GM12873 (cell line): Measurements from ENCODE around the gene RASAL1.

Experiments
- TF ChIP-seq, protein P1 (sequence below): IDR thresholded peaks from 2 replicates; pipeline ENCODE4 v1.5.1; 2012; ENCODE audit warnings: low read depth, mild to moderate bottlenecking, moderate library complexity, low read length, control low read depth; ENCODE audit not compliant: insufficient read depth; ENCODE audit errors: missing control alignments

RASAL1 gene

GRCh38 chr12:113167868-113168267 lies 32.3 kb upstream of the RASAL1 start:
- TF ChIP-seq, protein P1, sequence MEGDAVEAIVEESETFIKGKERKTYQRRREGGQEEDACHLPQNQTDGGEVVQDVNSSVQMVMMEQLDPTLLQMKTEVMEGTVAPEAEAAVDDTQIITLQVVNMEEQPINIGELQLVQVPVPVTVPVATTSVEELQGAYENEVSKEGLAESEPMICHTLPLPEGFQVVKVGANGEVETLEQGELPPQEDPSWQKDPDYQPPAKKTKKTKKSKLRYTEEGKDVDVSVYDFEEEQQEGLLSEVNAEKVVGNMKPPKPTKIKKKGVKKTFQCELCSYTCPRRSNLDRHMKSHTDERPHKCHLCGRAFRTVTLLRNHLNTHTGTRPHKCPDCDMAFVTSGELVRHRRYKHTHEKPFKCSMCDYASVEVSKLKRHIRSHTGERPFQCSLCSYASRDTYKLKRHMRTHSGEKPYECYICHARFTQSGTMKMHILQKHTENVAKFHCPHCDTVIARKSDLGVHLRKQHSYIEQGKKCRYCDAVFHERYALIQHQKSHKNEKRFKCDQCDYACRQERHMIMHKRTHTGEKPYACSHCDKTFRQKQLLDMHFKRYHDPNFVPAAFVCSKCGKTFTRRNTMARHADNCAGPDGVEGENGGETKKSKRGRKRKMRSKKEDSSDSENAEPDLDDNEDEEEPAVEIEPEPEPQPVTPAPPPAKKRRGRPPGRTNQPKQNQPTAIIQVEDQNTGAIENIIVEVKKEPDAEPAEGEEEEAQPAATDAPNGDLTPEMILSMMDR: no peak

- TF ChIP-seq, protein P1: no peak
These were observed 30.2 kb upstream of the RASAL1 start for GRCh38 chr12:113165521-113166450.

GRCh38 chr12:113164014-113164413 lies 28.5 kb upstream of the RASAL1 start:
- TF ChIP-seq, protein P1: no peak

DNA sequence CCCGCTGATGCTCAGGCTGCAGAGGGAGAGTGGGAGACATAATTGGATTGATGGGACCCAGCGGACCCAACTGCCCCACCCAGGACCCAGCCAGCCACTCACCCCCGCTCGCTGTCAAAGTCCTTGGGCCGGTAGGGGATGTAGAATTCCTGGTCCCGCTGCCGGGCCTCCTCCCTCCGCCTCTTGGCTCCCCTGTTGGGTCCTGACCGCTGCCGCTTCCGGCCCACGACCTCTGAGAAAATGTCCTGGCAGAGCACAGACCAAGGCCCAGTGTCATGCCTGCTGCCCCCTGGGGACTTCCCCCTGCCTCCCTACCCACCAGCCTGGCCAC lies 27.4 kb upstream of the RASAL1 start:
- TF ChIP-seq, protein P1: no peak

GRCh38 chr12:113162102-113163029 lies 26.8 kb upstream of the RASAL1 start:
- TF ChIP-seq, protein P1: no peak

GRCh38 chr12:113161415-113162016 lies 26.0 kb upstream of the RASAL1 start:
- TF ChIP-seq, protein P1: no peak
